CD4-positive, CD25-positive, alpha-beta regulatory T cell (primary cell): ENCODE results near the gene SETD6. TPM values are rescaled to one million over a fixed set of nuclear protein-coding genes. Genes with fewer than 3 reads are reported as not detected.
A peak's percentile ranks its signal among the peaks of the same experiment; 100 is the strongest.
"Not testable (repeated sequence)": the region's sequence is repeated elsewhere in the genome, so short reads cannot be mapped to it uniquely, and the experiment has no call there.

Source experiments
- ATAC-seq, 2 donors: fragments of 150-1000 bp; cut with Tn5 transposase; one replicate each; pipeline ENCODE4 v1.10.0; 2021; ENCODE audit warnings: low read depth in 2 of 2, moderate number of reproducible peaks in 2 of 2, moderate library complexity in 1 of 2
- DNase-seq, 3 donors: peaks; one replicate each; pipeline versions ENCODE4 v3.0.0 to v3.0.0-alpha.2; 2012 to 2022; ENCODE audit warnings: mixed read lengths in 1 of 3
- H3K27ac ChIP-seq: one replicate; pipeline ENCODE4 v1.7.0; 2013; ENCODE audit warnings: mild to moderate bottlenecking, low read length; ENCODE audit not compliant: insufficient read depth, poor library complexity, severe bottlenecking
- H3K27me3 ChIP-seq: one replicate; pipeline ENCODE4 v1.7.0; 2013; ENCODE audit warnings: low read length; ENCODE audit not compliant: control insufficient read depth, insufficient read depth
- H3K36me3 ChIP-seq: one replicate; pipeline ENCODE4 v1.7.0; 2013; ENCODE audit warnings: mild to moderate bottlenecking, low read length, moderate library complexity; ENCODE audit not compliant: control insufficient read depth, insufficient read depth
- H3K4me1 ChIP-seq: 2 replicates; pipeline ENCODE4 v1.7.0; 2013; ENCODE audit warnings: mild to moderate bottlenecking, low read length; ENCODE audit not compliant: insufficient read depth, control insufficient read depth, poor library complexity, severe bottlenecking
- H3K4me3 ChIP-seq: one replicate; pipeline ENCODE4 v1.7.0; 2013; ENCODE audit warnings: low read depth, mild to moderate bottlenecking, low read length, moderate library complexity
- H3K9me3 ChIP-seq, 2 experiments: 1 replicate in 1 of 2; 2 replicates in 1 of 2; pipeline ENCODE4 v1.7.0; 2013; ENCODE audit warnings: low read length in 2 of 2, mild to moderate bottlenecking in 1 of 2, moderate library complexity in 1 of 2; ENCODE audit not compliant: control insufficient read depth in 2 of 2
- H3K27ac Mint-ChIP-seq, 3 donors: one replicate each; pipeline ENCODE4 v1.8.0; 2020 to 2022; ENCODE audit warnings: mild to moderate bottlenecking in 3 of 3, mixed read lengths in 3 of 3, moderate library complexity in 2 of 3
- H3K27me3 Mint-ChIP-seq: one replicate; pipeline ENCODE4 v1.8.0; 2022; ENCODE audit warnings: mild to moderate bottlenecking, mixed read lengths
- H3K36me3 Mint-ChIP-seq: one replicate; pipeline ENCODE4 v1.8.0; 2020; ENCODE audit warnings: mixed read lengths
- H3K4me1 Mint-ChIP-seq, 4 donors: one replicate each; pipeline ENCODE4 v1.8.0; 2020 to 2022; ENCODE audit warnings: mixed read lengths in 4 of 4, mild to moderate bottlenecking in 1 of 4
- H3K4me3 Mint-ChIP-seq, 4 donors: one replicate each; pipeline ENCODE4 v1.8.0; 2020 to 2022; ENCODE audit warnings: mild to moderate bottlenecking in 4 of 4, mixed read lengths in 4 of 4, moderate library complexity in 3 of 4
- H3K9me3 Mint-ChIP-seq, 7 donors: one replicate each; pipeline ENCODE4 v1.8.0; 2020 to 2022; ENCODE audit warnings: mixed read lengths in 7 of 7, mild to moderate bottlenecking in 3 of 7, moderate library complexity in 2 of 7
- polyA plus RNA-seq, 4 donors: library from polyadenylated mRNA; unstranded; fragments of 300-500 nt; fragmentation: Illumina TruSeq; gene quantifications; one replicate each; pipeline ENCODE4 v1.2.3, GENCODE V29; 2021
- total RNA-seq: library from RNA; stranded (reverse); gene quantifications from one replicate; pipeline ENCODE4 v1.2.3, GENCODE V29; 2022

SETD6 gene
- total and polyA plus RNA-seq, 5 donors from 2014 or later: 6.3 to 17.5 (median 9.4) TPM

- Mint-ChIP-seq H3K4me3 (no peak overlapping the region), H3K9me3 (peaks cover 0 to 2% (median 0%) of the 10 kb centered on the region in 7 donors)
Observed at GRCh38 chr16:58487566-58488351, 27.6 kb upstream of the SETD6 start.

GRCh38 chr16:58488531-58488930, 26.8 kb upstream of the SETD6 start:
- peaks cover 0 to 3% (median 0%) of the 10 kb centered on the region in 4 donors for H3K4me1 Mint-ChIP-seq
- peaks cover 0 to 2% (median 0%) of the 10 kb centered on the region in 7 donors for H3K9me3 Mint-ChIP-seq
- H3K27me3 ChIP-seq: no peaks in the 10 kb centered on the region
- peaks cover 6% of the 10 kb centered on the region for H3K4me1 ChIP-seq
- no peak for ATAC-seq
- H3K36me3 Mint-ChIP-seq: no peaks in the 10 kb centered on the region
- no peak for DNase-seq
- H3K4me3 ChIP-seq: no peak overlapping the region
- H3K27me3 Mint-ChIP-seq: peaks cover 18% of the 10 kb centered on the region
- no peak overlapping the region for H3K27ac Mint-ChIP-seq
- H3K9me3 ChIP-seq: no peaks in the 10 kb centered on the region
- H3K36me3 ChIP-seq: no peaks in the 10 kb centered on the region
- no peak overlapping the region for H3K27ac ChIP-seq
- no peak overlapping the region for H3K4me3 Mint-ChIP-seq

More at GRCh38 chr16:58487566-58488351, 27.6 kb upstream of the SETD6 start:
- Mint-ChIP-seq H3K36me3 (no peaks in the 10 kb centered on the region), H3K27me3 (peaks cover 19% of the 10 kb centered on the region), H3K27ac (no peak overlapping the region), H3K4me1 (peaks cover 0 to 3% (median 0%) of the 10 kb centered on the region in 4 donors)
- no peak overlapping the region for H3K4me3 ChIP-seq
- peaks cover 6% of the 10 kb centered on the region for H3K4me1 ChIP-seq
- no peaks in the 10 kb centered on the region for H3K9me3 ChIP-seq
- H3K27me3 ChIP-seq: no peaks in the 10 kb centered on the region
- DNase-seq: peak; percentile 50 to 70 (median 65)
- H3K36me3 ChIP-seq: no peaks in the 10 kb centered on the region
- ATAC-seq: peak; percentile 61 to 72
- no peak overlapping the region for H3K27ac ChIP-seq

- peaks cover 6% of the 10 kb centered on the region for H3K4me1 ChIP-seq
- H3K27ac ChIP-seq: no peak overlapping the region
- H3K36me3 ChIP-seq: no peaks in the 10 kb centered on the region
- H3K9me3 Mint-ChIP-seq: peaks cover 0 to 2% (median 0%) of the 10 kb centered on the region in 7 donors
- DNase-seq: no peak
- peaks cover 0 to 5% (median 0%) of the 10 kb centered on the region in 4 donors for H3K4me1 Mint-ChIP-seq
- no peak overlapping the region for H3K4me3 Mint-ChIP-seq
- no peak for ATAC-seq
- H3K9me3 ChIP-seq: no peaks in the 10 kb centered on the region
- no peaks in the 10 kb centered on the region for H3K36me3 Mint-ChIP-seq
- peaks cover 11% of the 10 kb centered on the region for H3K27me3 Mint-ChIP-seq
- H3K4me3 ChIP-seq: no peak overlapping the region
- no peak overlapping the region for H3K27ac Mint-ChIP-seq
- H3K27me3 ChIP-seq: no peaks in the 10 kb centered on the region
Observed at GRCh38 chr16:58490065-58490464, 25.3 kb upstream of the SETD6 start.

- not testable (repeated sequence) for H3K9me3 Mint-ChIP-seq, H3K27ac Mint-ChIP-seq, H3K4me3 Mint-ChIP-seq, H3K36me3 ChIP-seq, H3K36me3 Mint-ChIP-seq, H3K9me3 ChIP-seq, H3K27me3 Mint-ChIP-seq, H3K4me3 ChIP-seq, DNase-seq, H3K27me3 ChIP-seq, H3K4me1 Mint-ChIP-seq, H3K27ac ChIP-seq, H3K4me1 ChIP-seq, ATAC-seq
Observed at GRCh38 chr16:58490539-58490938, 24.8 kb upstream of the SETD6 start.

- no peak for ATAC-seq
- H3K27ac ChIP-seq: no peak overlapping the region
- H3K27me3 ChIP-seq: no peaks in the 10 kb centered on the region
- H3K4me3 ChIP-seq: no peak overlapping the region
- no peaks in the 10 kb centered on the region for H3K36me3 ChIP-seq
- H3K27ac Mint-ChIP-seq: peak overlapping the region in 1 of 3 donors; percentile 91
- no peak overlapping the region for H3K4me3 Mint-ChIP-seq
- H3K4me1 Mint-ChIP-seq: peaks cover 0 to 15% (median 0%) of the 10 kb centered on the region in 4 donors
- no peak for DNase-seq
- H3K36me3 Mint-ChIP-seq: no peaks in the 10 kb centered on the region
- H3K4me1 ChIP-seq: peaks cover 6% of the 10 kb centered on the region
- peaks cover 9% of the 10 kb centered on the region for H3K27me3 Mint-ChIP-seq
- no peaks in the 10 kb centered on the region for H3K9me3 Mint-ChIP-seq
- no peaks in the 10 kb centered on the region for H3K9me3 ChIP-seq
Observed at GRCh38 chr16:58492066-58492465, 23.3 kb upstream of the SETD6 start.

GRCh38 chr16:58492735-58493134, 22.6 kb upstream of the SETD6 start:
- peaks cover 0 to 14% (median 0%) of the 10 kb centered on the region in 4 donors for H3K4me1 Mint-ChIP-seq
- H3K27ac ChIP-seq: no peak overlapping the region
- H3K27me3 ChIP-seq: no peaks in the 10 kb centered on the region
- H3K27ac Mint-ChIP-seq: no peak overlapping the region
- H3K27me3 Mint-ChIP-seq: peaks cover 8% of the 10 kb centered on the region
- no peak for DNase-seq
- no peak overlapping the region for H3K4me3 Mint-ChIP-seq
- no peaks in the 10 kb centered on the region for H3K36me3 Mint-ChIP-seq
- peaks cover 2% of the 10 kb centered on the region for H3K4me1 ChIP-seq
- no peaks in the 10 kb centered on the region for H3K9me3 Mint-ChIP-seq
- ATAC-seq: no peak
- H3K4me3 ChIP-seq: no peak overlapping the region
- no peaks in the 10 kb centered on the region for H3K36me3 ChIP-seq
- H3K9me3 ChIP-seq: no peaks in the 10 kb centered on the region

GRCh38 chr16:58493756-58494431, 21.4 kb upstream of the SETD6 start:
- H3K4me1 ChIP-seq: no peaks in the 10 kb centered on the region
- Mint-ChIP-seq H3K36me3 (no peaks in the 10 kb centered on the region), H3K27me3 (peaks cover 5% of the 10 kb centered on the region), H3K9me3 (no peaks in the 10 kb centered on the region), H3K27ac (peak overlapping the region in 2 of 3 donors; percentile 9 to 37), H3K4me3 (no peak overlapping the region), H3K4me1 (peaks cover 0 to 15% (median 0%) of the 10 kb centered on the region in 4 donors)
- DNase-seq (no peak), ATAC-seq (no peak)
- H3K27ac ChIP-seq: no peak overlapping the region
- no peak overlapping the region for H3K4me3 ChIP-seq
- H3K36me3 ChIP-seq: no peaks in the 10 kb centered on the region
- no peaks in the 10 kb centered on the region for H3K9me3 ChIP-seq
- no peaks in the 10 kb centered on the region for H3K27me3 ChIP-seq
